Measurements from ENCODE around the gene CES4A.

Gene CES4A

DNA sequence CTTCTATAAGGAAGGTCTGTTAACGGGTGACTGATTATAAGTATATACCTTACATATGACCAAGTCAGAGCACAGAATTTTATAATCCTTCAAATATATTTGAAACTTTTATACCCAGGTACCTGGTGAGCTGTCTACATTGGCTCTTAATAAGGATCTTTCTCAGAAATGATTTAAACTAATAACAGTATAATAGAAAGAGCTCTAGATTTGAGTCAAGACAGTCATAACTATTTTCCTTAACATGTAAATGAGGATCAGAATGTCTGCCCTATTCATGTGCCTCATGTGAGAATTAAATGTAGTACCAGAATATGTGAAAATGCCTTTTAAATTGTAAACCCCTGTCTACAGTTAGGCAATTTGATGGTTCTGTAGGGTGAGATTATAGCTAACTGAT is 55.0 kb downstream of the CES4A start:
- H3K4me3 ChIP-seq (ENCODE audit: low read depth, low read length), result no peak overlapping the region
- peaks cover 53% of the 10 kb centered on the region for H3K36me3 ChIP-seq
- no peak for DNase-seq
- H3K27ac ChIP-seq, result no peak overlapping the region
- no peaks in the 10 kb centered on the region for H3K27me3 ChIP-seq (ENCODE audit: insufficient read depth, low read depth, severe bottlenecking)
- no peaks in the 10 kb centered on the region for H3K9me3 ChIP-seq (ENCODE audit: severe bottlenecking)
- TF ChIP-seq, protein P1, sequence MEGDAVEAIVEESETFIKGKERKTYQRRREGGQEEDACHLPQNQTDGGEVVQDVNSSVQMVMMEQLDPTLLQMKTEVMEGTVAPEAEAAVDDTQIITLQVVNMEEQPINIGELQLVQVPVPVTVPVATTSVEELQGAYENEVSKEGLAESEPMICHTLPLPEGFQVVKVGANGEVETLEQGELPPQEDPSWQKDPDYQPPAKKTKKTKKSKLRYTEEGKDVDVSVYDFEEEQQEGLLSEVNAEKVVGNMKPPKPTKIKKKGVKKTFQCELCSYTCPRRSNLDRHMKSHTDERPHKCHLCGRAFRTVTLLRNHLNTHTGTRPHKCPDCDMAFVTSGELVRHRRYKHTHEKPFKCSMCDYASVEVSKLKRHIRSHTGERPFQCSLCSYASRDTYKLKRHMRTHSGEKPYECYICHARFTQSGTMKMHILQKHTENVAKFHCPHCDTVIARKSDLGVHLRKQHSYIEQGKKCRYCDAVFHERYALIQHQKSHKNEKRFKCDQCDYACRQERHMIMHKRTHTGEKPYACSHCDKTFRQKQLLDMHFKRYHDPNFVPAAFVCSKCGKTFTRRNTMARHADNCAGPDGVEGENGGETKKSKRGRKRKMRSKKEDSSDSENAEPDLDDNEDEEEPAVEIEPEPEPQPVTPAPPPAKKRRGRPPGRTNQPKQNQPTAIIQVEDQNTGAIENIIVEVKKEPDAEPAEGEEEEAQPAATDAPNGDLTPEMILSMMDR (IDR thresholded peaks at IDR 0.05; ENCODE audit: low read depth, low read length), result no peak

DNA sequence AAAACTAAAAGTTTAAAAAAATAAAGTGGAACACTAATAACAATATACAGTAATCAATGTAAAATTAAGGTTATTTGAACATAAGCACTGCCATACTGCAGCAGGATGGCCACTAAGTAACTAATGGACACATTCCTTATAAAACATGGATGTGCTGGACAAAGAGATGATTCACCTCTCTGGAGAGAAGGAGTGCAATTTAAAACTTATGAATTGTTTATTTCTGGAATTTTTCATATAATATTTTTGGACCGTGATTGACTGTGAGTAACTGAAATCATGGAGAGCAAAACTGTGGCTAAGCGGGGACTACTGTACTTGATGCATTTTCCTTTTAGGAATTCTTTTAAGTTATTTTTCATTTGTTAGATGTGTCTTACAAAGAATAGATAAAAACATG is 62.4 kb downstream of the CES4A start:
- no peak overlapping the region for H3K4me3 ChIP-seq (ENCODE audit: low read depth, low read length)
- no peaks in the 10 kb centered on the region for H3K27me3 ChIP-seq (ENCODE audit: insufficient read depth, low read depth, severe bottlenecking)
- no peaks in the 10 kb centered on the region for H3K9me3 ChIP-seq (ENCODE audit: severe bottlenecking)
- TF ChIP-seq, protein P1 (IDR thresholded peaks at IDR 0.05; ENCODE audit: low read depth, low read length), result no peak
- no peak overlapping the region for H3K27ac ChIP-seq
- peaks cover 33% of the 10 kb centered on the region for H3K36me3 ChIP-seq
- no peak for DNase-seq

DNA sequence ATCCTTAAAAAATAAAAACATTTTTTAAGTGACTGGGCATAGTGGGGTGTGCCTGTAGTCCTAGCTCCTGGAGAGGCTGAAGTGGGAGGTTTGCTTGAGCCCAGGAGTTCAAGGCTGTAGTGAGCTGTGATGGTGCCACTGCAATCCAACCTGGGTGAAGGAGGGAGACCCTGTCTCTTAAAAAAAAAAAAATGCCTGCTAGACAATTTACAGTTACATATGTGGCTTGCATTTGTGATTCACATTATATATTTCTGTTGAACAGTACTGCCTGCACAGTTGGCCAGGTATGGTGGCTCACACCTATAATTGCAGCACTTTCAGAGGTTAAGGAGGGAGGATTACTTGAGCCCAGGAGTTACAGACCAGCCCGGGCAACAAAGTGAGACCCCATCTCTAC is 64.0 kb downstream of the CES4A start:
- TF ChIP-seq, protein P1 (IDR thresholded peaks at IDR 0.05; ENCODE audit: low read depth, low read length), result no peak
- no peaks in the 10 kb centered on the region for H3K27me3 ChIP-seq (ENCODE audit: insufficient read depth, low read depth, severe bottlenecking)
- H3K36me3 ChIP-seq, result peaks cover 30% of the 10 kb centered on the region
- H3K27ac ChIP-seq, result no peak overlapping the region
- no peaks in the 10 kb centered on the region for H3K9me3 ChIP-seq (ENCODE audit: severe bottlenecking)
- no peak for DNase-seq
- no peak overlapping the region for H3K4me3 ChIP-seq (ENCODE audit: low read depth, low read length)

DNA sequence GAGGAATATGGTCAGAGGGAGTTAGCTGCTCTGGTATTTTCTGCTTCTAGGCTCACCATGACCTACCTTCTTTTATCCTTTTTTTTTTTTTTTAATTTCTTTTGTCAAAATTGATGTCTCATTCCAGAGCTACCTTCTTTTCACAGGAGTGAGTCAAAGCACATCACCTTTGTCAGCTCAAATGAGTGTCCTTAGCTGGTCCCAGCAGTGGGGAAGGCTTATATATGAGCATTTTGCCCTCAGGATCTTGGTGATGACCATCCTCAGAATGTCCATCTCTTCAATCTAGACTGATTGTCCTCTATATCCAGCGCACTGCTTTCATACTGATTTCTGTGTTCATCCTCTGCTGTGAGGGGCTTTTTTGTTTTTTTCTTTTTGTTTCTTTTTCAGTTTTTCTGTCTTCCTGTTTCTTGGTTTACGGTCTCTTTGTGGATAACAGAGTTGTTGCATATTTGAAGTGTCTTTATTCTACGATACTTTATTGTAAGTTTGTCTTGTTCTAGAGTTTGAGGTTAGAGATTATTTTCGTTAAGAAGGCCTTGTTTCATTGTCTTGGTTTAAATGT is 65.5 kb downstream of the CES4A start:
- no peaks in the 10 kb centered on the region for H3K9me3 ChIP-seq (ENCODE audit: severe bottlenecking)
- TF ChIP-seq, protein P1 (IDR thresholded peaks at IDR 0.05; ENCODE audit: low read depth, low read length), result no peak
- no peak overlapping the region for H3K27ac ChIP-seq
- no peaks in the 10 kb centered on the region for H3K27me3 ChIP-seq (ENCODE audit: insufficient read depth, low read depth, severe bottlenecking)
- no peak for DNase-seq
- H3K36me3 ChIP-seq, result peaks cover 29% of the 10 kb centered on the region
- no peak overlapping the region for H3K4me3 ChIP-seq (ENCODE audit: low read depth, low read length)

DNA sequence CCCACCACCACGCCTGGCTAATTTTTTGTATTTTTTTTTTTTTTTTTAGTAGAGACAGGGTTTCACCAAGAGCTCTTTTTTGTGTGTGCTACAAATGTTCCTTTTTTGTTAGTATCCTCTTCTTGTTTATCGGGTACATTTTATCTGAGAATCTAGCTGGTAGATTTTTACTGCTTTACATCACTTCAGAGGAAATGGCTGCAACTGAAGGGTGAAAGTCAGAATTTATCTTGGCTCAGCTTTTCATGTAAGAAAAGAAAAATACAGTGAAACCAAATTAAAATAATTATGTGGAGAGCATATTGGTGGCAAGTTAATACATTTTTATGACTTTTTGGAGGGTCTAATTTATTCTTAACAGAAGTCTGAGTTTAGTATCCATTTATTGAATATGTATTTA is 66.5 kb downstream of the CES4A start:
- Histone ChIP-seq H3K9me3 (ENCODE audit: severe bottlenecking) (no peaks in the 10 kb centered on the region), H3K27ac (no peak overlapping the region), H3K27me3 (ENCODE audit: insufficient read depth, low read depth, severe bottlenecking) (no peaks in the 10 kb centered on the region), H3K4me3 (ENCODE audit: low read depth, low read length) (no peak overlapping the region), H3K36me3 (peaks cover 23% of the 10 kb centered on the region)
- TF ChIP-seq, protein P1 (IDR thresholded peaks at IDR 0.05; ENCODE audit: low read depth, low read length), result no peak
- DNase-seq, result no peak

All from WERI-Rb-1 (cell line).